Measurements from ENCODE around the gene SGCA.

Gene SGCA

DNA sequence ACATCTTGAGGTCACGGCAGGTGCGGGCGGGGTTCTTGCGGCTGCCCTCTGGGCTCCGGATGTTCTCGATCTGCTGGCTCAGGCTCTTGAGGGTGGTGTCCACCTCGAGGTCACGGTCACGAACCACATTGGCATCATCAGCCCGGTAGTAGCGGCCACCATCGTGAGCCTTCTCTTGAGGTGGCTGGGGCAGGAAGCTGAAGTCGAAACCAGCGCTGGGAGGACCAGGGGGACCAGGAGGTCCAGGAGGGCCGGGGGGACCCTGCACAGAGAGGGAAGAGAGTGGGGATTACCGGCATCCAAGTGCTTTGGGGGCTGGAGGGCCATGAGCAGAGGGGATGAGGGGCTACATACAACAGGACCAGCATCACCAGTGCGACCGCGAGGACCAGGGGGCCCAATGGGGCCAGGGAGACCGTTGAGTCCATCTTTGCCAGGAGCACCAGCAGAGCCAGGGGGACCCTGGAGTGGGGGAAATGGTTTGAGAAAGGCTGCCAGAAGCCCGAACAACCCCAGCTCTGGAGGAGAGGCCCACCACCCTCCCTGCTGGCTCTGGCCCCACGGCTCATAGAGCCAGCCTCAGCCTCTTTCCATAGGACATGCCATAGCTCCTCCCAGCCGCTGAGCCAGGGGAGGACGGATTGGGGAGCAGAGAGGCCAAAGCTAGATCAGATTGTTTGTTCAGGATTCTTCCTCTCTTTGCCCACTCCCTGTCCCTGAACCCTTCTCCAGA lies 21.0 kb downstream of the SGCA start:
- DNase-seq (ENCODE audit: low spot score), result no peak
- TF ChIP-seq CTCF (IDR thresholded peaks at IDR 0.05; ENCODE audit: extremely low read depth, missing control alignments), result no peak

DNA sequence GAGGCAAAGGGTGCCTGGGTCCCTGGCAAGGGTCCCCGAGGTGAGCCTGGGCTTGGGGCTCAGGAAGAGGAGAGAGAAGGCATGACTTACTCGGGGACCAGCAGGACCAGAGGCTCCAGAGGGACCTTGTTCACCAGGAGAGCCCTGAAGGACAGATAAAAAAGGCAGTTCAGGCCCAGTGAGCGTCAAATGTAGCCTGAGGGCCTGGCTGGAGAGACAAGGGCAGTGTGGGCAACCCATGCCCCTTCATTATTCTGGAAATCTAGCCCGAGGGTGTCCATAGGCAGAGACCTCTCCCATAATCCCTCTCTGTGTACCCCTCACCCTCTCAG lies 21.6 kb downstream of the SGCA start:
- TF ChIP-seq CTCF (IDR thresholded peaks at IDR 0.05; ENCODE audit: extremely low read depth, missing control alignments), result no peak
- DNase-seq (ENCODE audit: low spot score), result no peak

- no peak for TF ChIP-seq CTCF (IDR thresholded peaks at IDR 0.05; ENCODE audit: extremely low read depth, missing control alignments)
- DNase-seq (ENCODE audit: low spot score), result no peak
These were observed 22.1 kb downstream of the SGCA start for GRCh38 chr17:50187751-50188530.

- TF ChIP-seq CTCF (IDR thresholded peaks at IDR 0.05; ENCODE audit: extremely low read depth, missing control alignments), result no peak
- DNase-seq (ENCODE audit: low spot score), result no peak
These were observed 22.7 kb downstream of the SGCA start for GRCh38 chr17:50188531-50188920.

GRCh38 chr17:50188921-50189549 lies 23.2 kb downstream of the SGCA start:
- TF ChIP-seq CTCF (IDR thresholded peaks at IDR 0.05; ENCODE audit: extremely low read depth, missing control alignments), result no peak
- DNase-seq (ENCODE audit: low spot score), result no peak

DNA sequence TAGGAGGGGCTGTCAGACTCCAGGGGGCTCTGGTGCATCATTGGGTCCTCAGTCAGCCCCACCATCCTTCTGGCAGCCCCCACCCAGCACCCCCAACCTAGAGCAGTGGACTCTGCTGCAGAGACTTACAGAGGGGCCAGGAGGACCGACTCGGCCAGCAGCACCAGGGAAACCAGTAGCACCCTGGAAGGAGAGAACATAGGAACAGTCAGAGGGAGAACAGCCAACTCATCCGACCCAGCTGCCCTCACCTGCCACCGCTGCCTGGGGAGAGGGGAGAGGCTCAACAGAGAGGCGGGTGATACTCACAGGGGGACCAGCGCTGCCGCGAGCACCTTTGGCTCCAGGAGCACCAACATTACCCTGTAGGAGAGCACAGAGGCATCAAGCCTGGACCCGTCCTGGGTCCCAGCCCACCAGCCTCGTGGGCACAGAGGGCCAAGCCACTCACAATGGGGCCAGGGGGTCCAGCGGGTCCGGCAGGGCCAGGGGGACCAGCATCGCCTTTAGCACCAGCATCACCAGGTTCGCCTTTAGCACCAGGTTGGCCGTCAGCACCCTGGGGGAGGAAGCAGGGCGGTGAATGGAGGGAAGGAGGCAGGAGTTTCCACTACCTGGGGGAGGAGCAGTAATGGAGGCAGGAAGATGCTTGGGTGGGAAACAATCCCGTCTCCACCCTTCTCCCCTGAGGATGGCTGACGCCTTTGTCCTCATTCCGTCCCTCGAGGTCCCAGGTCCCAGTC lies 23.9 kb downstream of the SGCA start:
- DNase-seq (ENCODE audit: low spot score), result no peak
- no peak for TF ChIP-seq CTCF (IDR thresholded peaks at IDR 0.05; ENCODE audit: extremely low read depth, missing control alignments)

- no peak for DNase-seq (ENCODE audit: low spot score)
- no peak for TF ChIP-seq CTCF (IDR thresholded peaks at IDR 0.05; ENCODE audit: extremely low read depth, missing control alignments)
These were observed 24.4 kb downstream of the SGCA start for GRCh38 chr17:50190293-50190602.

All from GM20000 (cell line).